K562 (cell line): ENCODE results near the gene PFN3. TPM values are rescaled to one million over a fixed set of nuclear protein-coding genes. Genes with fewer than 3 reads are reported as not detected.

ENCODE experiments used
- CREB1 ChIP-seq, 2 experiments: sonication (generic) in 1 of 2; formaldehyde crosslinking in 1 of 2; IDR thresholded peaks; 2 replicates each; pipeline versions ENCODE4 v1.6.1 to v1.8.0; 2012 to 2022; ENCODE audit warnings: inconsistent platforms in 1 of 2, mild to moderate bottlenecking in 1 of 2, missing genetic modification reagents in 1 of 2, moderate library complexity in 1 of 2
- CTCFL ChIP-seq: IDR thresholded peaks from 2 replicates; pipeline ENCODE4 v1.6.1; 2011; ENCODE audit warnings: borderline replicate concordance, low read depth, mild to moderate bottlenecking, moderate library complexity, low read length; ENCODE audit not compliant: insufficient read depth, poor library complexity, severe bottlenecking
- EHMT2 ChIP-seq: fragments of 450-650 bp; IDR thresholded peaks from 2 replicates; pipeline ENCODE4 v1.6.1; 2018; ENCODE audit warnings: antibody characterized with exemption
- HEY1 ChIP-seq: fragments of 250-450 bp; sonication (Bioruptor Pico); IDR thresholded peaks from 2 replicates; pipeline ENCODE4 v1.5.0; 2020; ENCODE audit warnings: mild to moderate bottlenecking, moderate library complexity, borderline replicate concordance
- KDM5B ChIP-seq: fragments of 200-600 bp; sonication (generic); IDR thresholded peaks from 2 replicates; pipeline ENCODE4 v1.6.1; 2012; ENCODE audit warnings: low read depth, mild to moderate bottlenecking, moderate library complexity, low read length, control low read depth, inconsistent platforms; ENCODE audit not compliant: insufficient replicate concordance
- MAZ ChIP-seq, 2 experiments: fragments of 450-650 bp in 1 of 2; sonication (generic) in 1 of 2; formaldehyde crosslinking; IDR thresholded peaks in 1 of 2; conservative IDR thresholded peaks in 1 of 2; 2 replicates each; pipeline versions ENCODE4 v1.4.0 to v1.5.0; 2020; ENCODE audit warnings: mild to moderate bottlenecking in 1 of 2, missing genetic modification reagents in 1 of 2
- MTA1 ChIP-seq: fragments of 450-650 bp; IDR thresholded peaks from 2 replicates; pipeline ENCODE4 v1.6.1; 2017; ENCODE audit warnings: borderline replicate concordance
- NR1H2 ChIP-seq: sonication (generic); formaldehyde crosslinking; IDR thresholded peaks from 2 replicates; pipeline ENCODE4 v1.4.0; 2020; ENCODE audit warnings: mild to moderate bottlenecking, missing genetic modification reagents
- PHF20 ChIP-seq: fragments of 450-650 bp; IDR thresholded peaks from 2 replicates; pipeline ENCODE4 v1.6.1; 2018; ENCODE audit not compliant: partially characterized antibody
- PKNOX1 ChIP-seq: fragments of 450-650 bp; IDR thresholded peaks from 2 replicates; pipeline ENCODE4 v1.6.1; 2016
- PML ChIP-seq: IDR thresholded peaks from 2 replicates; pipeline ENCODE4 v1.6.1; 2012; ENCODE audit warnings: low read length, inconsistent platforms
- POLR2AphosphoS2 ChIP-seq: IDR thresholded peaks from 2 replicates; pipeline ENCODE4 v1.6.1; 2012; ENCODE audit warnings: low read length, improper control_type of control experiment
- PRPF4 ChIP-seq: fragments of 200-400 bp; formaldehyde crosslinking; IDR thresholded peaks from one replicate; pipeline ENCODE4 v1.6.1; 2017; ENCODE audit warnings: low read length, low read depth, mild to moderate bottlenecking; ENCODE audit not compliant: insufficient read depth, poor library complexity, severe bottlenecking
- RBM25 ChIP-seq: fragments of 200-400 bp; formaldehyde crosslinking; IDR thresholded peaks from 2 replicates; pipeline ENCODE4 v1.6.1; 2018; ENCODE audit warnings: low read length, low read depth, moderate library complexity; ENCODE audit not compliant: severe bottlenecking
- SAFB ChIP-seq: fragments of 200-400 bp; formaldehyde crosslinking; IDR thresholded peaks from 2 replicates; pipeline ENCODE4 v1.6.1; 2017; ENCODE audit warnings: low read depth, low read length, borderline replicate concordance
- SIN3A ChIP-seq, 2 experiments: fragments of 150-350 bp in 1 of 2; IDR thresholded peaks; 2 replicates each; pipeline ENCODE4 v1.6.1; 2011 to 2016; ENCODE audit warnings: borderline replicate concordance in 2 of 2, low read depth in 2 of 2, low read length in 2 of 2, mild to moderate bottlenecking in 2 of 2, moderate library complexity in 2 of 2; ENCODE audit not compliant: control insufficient read depth in 1 of 2
- U2AF2 ChIP-seq: fragments of 200-400 bp; formaldehyde crosslinking; optimal IDR thresholded peaks from 2 replicates; pipeline ENCODE3; 2017; ENCODE audit warnings: low read depth, mild to moderate bottlenecking, low read length
- ZNF511 ChIP-seq: sonication (generic); formaldehyde crosslinking; IDR thresholded peaks from 2 replicates; pipeline ENCODE4 v1.8.0; 2022; ENCODE audit warnings: mild to moderate bottlenecking, missing genetic modification reagents
- polyA plus RNA-seq, 8 experiments: library from polyadenylated mRNA; depleted of rRNA in 4 of 8; stranded (reverse) in 5 of 8; unstranded in 3 of 8; fragments of >200 nt; fragmentation: Nextera tagmentation in 2 of 8; fragmentation: Illumina TruSeq in 1 of 8; extraction: Ambion mirVana in 2 of 8; extraction: Trizol in 1 of 8; gene quantifications; 2 replicates each; pipeline versions ENCODE4 v1.2.1 to v1.2.3, GENCODE V29; 2011 to 2014; ENCODE audit warnings: inconsistent platforms in 1 of 8, missing spikeins in 1 of 8
- total RNA-seq, 7 experiments: library from RNA; depleted of rRNA in 6 of 7; stranded (reverse); fragments of >200 nt in 6 of 7; fragmentation: Illumina TruSeq in 2 of 7; extraction: Trizol in 2 of 7; gene quantifications; 2 replicates each; pipeline versions ENCODE4 v1.2.1 to v1.2.3, GENCODE V29; 2011 to 2021; ENCODE audit warnings: low replicate concordance in 1 of 7
- TF ChIP-seq, protein P1 (sequence below), 2 experiments: IDR thresholded peaks; 2 replicates each; pipeline ENCODE4 v1.6.1; 2011; ENCODE audit warnings: borderline replicate concordance in 1 of 2, control low read depth in 1 of 2, low read depth in 1 of 2, low read length in 1 of 2, mild to moderate bottlenecking in 1 of 2, mixed read lengths in 1 of 2, moderate library complexity in 1 of 2; ENCODE audit not compliant: insufficient read depth in 1 of 2, insufficient read length in 1 of 2, poor library complexity in 1 of 2, severe bottlenecking in 1 of 2; ENCODE audit errors: extremely low read depth in 1 of 2
- TF ChIP-seq, protein P2 (sequence below): sonication (generic); formaldehyde crosslinking; IDR thresholded peaks from 2 replicates; pipeline ENCODE4 v1.8.0; 2022; ENCODE audit warnings: missing genetic modification reagents, mild to moderate bottlenecking, borderline replicate concordance

PFN3 gene
- total and polyA plus RNA-seq, 9 of the 15 experiments (the other 6 are each of a cell fraction or from before 2014, with no cell fraction given): not detected

DNA sequence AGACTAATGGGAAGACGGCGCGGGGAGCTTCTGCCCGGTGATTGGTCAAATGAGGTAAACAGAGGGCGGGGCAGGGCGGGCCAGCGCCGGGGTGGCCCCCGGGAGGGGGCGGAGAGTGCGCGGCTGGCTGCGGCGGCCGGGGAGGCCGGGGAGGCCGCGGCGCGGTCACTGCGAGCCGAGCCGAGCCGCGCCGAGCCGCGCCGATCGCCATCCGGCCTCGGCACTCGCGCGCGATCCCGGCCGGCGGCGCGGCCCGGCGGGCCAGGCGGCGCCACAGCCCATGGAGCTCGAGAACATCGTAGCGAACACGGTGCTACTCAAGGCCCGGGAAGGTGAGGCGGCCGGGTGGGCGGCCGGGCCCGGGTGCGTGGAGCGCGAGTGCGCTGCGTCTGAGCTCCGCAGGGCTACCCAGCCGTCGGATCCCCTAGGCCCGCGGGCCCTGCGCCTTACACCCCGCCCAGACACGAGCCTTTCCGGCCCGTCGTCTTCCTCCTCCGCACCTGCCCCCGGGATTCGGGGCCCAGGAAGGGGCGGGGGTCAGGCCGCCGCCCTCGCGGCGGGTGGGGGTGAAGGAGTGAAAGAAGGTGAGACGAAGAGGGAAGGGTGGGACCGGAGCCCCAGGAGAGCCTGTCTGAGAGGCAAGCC lies 26.2 kb upstream of the PFN3 start, which contains the start of gene GRK6 (continued):
- no peak for TF ChIP-seq U2AF2
- no peak for TF ChIP-seq POLR2AphosphoS2
- TF ChIP-seq PRPF4: no peak
- peak; percentile 20 for TF ChIP-seq KDM5B
- TF ChIP-seq CTCFL: no peak
- TF ChIP-seq EHMT2: no peak
- 0 out of 2 replicates have a peak, but pooled peaks have one; percentile 44 for TF ChIP-seq NR1H2 (CRISPR knock-in tag)
- no peak for TF ChIP-seq MTA1
- TF ChIP-seq PKNOX1: no peak
- TF ChIP-seq SAFB: no peak
- TF ChIP-seq PHF20: no peak
- peak; percentile 31 to 94; a peak in 2 of 4 replicates for TF ChIP-seq MAZ (CRISPR knock-in tag; conservative IDR thresholded peaks at IDR 0.05 in 1 of 2, IDR thresholded peaks at IDR 0.05 in 1 of 2)
- TF ChIP-seq ZNF511: no peak; the same call in 1 of the 2 replicates
- TF ChIP-seq HEY1 (CRISPR knock-in tag): no peak
- TF ChIP-seq, protein P1, sequence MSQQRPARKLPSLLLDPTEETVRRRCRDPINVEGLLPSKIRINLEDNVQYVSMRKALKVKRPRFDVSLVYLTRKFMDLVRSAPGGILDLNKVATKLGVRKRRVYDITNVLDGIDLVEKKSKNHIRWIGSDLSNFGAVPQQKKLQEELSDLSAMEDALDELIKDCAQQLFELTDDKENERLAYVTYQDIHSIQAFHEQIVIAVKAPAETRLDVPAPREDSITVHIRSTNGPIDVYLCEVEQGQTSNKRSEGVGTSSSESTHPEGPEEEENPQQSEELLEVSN (IDR thresholded peaks at IDR 0.05; ENCODE audit: borderline replicate concordance in 1 of 2, extremely low read depth in 1 of 2, insufficient read depth in 1 of 2, insufficient read length in 1 of 2, low read depth in 1 of 2, low read length in 1 of 2, poor library complexity in 1 of 2, severe bottlenecking in 1 of 2): peak in 1 of 2 experiments; percentile 50
- TF ChIP-seq RBM25: no peak
- TF ChIP-seq, protein P2, sequence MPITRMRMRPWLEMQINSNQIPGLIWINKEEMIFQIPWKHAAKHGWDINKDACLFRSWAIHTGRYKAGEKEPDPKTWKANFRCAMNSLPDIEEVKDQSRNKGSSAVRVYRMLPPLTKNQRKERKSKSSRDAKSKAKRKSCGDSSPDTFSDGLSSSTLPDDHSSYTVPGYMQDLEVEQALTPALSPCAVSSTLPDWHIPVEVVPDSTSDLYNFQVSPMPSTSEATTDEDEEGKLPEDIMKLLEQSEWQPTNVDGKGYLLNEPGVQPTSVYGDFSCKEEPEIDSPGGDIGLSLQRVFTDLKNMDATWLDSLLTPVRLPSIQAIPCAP (CRISPR knock-in tag): no peak
- no peak for TF ChIP-seq CREB1 (IDR thresholded peaks at IDR 0.05)
- TF ChIP-seq CREB1 (CRISPR knock-in tag; IDR thresholded peaks at IDR 0.05): no peak
- TF ChIP-seq SIN3A (IDR thresholded peaks at IDR 0.05; ENCODE audit: borderline replicate concordance in 2 of 2, control insufficient read depth in 1 of 2, low read depth in 2 of 2, low read length in 2 of 2): 0 out of 4 replicates have a peak, but pooled peaks of 1 of the 2 experiments have one; percentile 50
- TF ChIP-seq PML: no peak
